OCI-LY3 (cell line): Measurements from ENCODE around the gene SHC4.

Experiments
- CTCF ChIP-seq: fragments of 200-600, 300-600 bp; sonication (generic); IDR thresholded peaks from 2 replicates; pipeline ENCODE4 v1.5.1; 2014; ENCODE audit warnings: antibody characterized with exemption, low read length, low read depth
- EZH2phosphoT487 ChIP-seq: fragments of 200-600 bp; shearing (Covaris generic); IDR thresholded peaks from 2 replicates; pipeline ENCODE4 v1.6.1; 2018; ENCODE audit warnings: antibody characterized with exemption, mixed run types, low read depth

- TF ChIP-seq CTCF: no peak
- TF ChIP-seq EZH2phosphoT487: no peak
Observed at GRCh38 chr15:48782911-48783310, 180.8 kb downstream of the SHC4 start.
